CD14-positive monocyte (primary cell): ENCODE results near the gene CALM1. TPM values are rescaled to one million over a fixed set of nuclear protein-coding genes. Genes with fewer than 3 reads are reported as not detected.

Experiments
- DNase-seq, 3 donors: peaks; one replicate each; pipeline ENCODE4 v3.0.0-alpha.2; 2011 to 2022
- H2AFZ ChIP-seq: 2 replicates; pipeline ENCODE4 v1.6.0; 2012; ENCODE audit warnings: mild to moderate bottlenecking, low read depth, low read length, inconsistent platforms; ENCODE audit not compliant: insufficient read depth, poor library complexity, severe bottlenecking
- H3K27ac ChIP-seq, 2 donors: 1 replicate in 1 of 2; 2 replicates in 1 of 2; pipeline ENCODE4 v1.5.1; 2012 to 2013; ENCODE audit warnings: low read length in 2 of 2, control low read depth in 1 of 2, inconsistent platforms in 1 of 2, low read depth in 1 of 2, mild to moderate bottlenecking in 1 of 2
- H3K27me3 ChIP-seq, 2 donors: one replicate each; pipeline versions ENCODE4 v1.6.0 to v1.6.1; 2011 to 2013; ENCODE audit warnings: low read length in 2 of 2; ENCODE audit not compliant: control insufficient read depth in 2 of 2, insufficient read depth in 2 of 2
- H3K36me3 ChIP-seq, 2 donors: replicated peaks in 1 of 2; 1 replicate in 1 of 2; 2 replicates in 1 of 2; pipeline versions ENCODE4 v1.5.1 to v1.6.1; 2012 to 2013; ENCODE audit warnings: low read length in 2 of 2, control low read depth in 1 of 2, inconsistent platforms in 1 of 2, mild to moderate bottlenecking in 1 of 2; ENCODE audit not compliant: insufficient read depth in 2 of 2, control insufficient read depth in 1 of 2
- H3K4me1 ChIP-seq, 2 donors: 1 replicate in 1 of 2; 2 replicates in 1 of 2; pipeline versions ENCODE4 v1.5.1 to v1.6.1; 2012 to 2013; ENCODE audit warnings: low read length in 2 of 2, control low read depth in 1 of 2, inconsistent platforms in 1 of 2, mild to moderate bottlenecking in 1 of 2, moderate library complexity in 1 of 2; ENCODE audit not compliant: insufficient read depth in 2 of 2, control insufficient read depth in 1 of 2
- H3K4me2 ChIP-seq: replicated peaks from 2 replicates; pipeline ENCODE3; 2012; ENCODE audit warnings: low read length, moderate library complexity, mild to moderate bottlenecking; ENCODE audit not compliant: poor library complexity, severe bottlenecking; ENCODE audit errors: extremely low read depth
- H3K4me3 ChIP-seq, 3 experiments: fragments of 200-600 bp in 1 of 3; sonication (generic) in 1 of 3; replicated peaks in 1 of 3; 1 replicate in 2 of 3; 2 replicates in 1 of 3; pipeline ENCODE4 v1.5.1; 2011 to 2013; ENCODE audit warnings: low read length in 3 of 3, mild to moderate bottlenecking in 3 of 3, control low read depth in 2 of 3, low read depth in 2 of 3, inconsistent platforms in 1 of 3, moderate library complexity in 1 of 3
- H3K79me2 ChIP-seq: 2 replicates; pipeline ENCODE4 v1.6.0; 2012; ENCODE audit warnings: mild to moderate bottlenecking, control low read depth, inconsistent platforms, low read length, moderate library complexity; ENCODE audit not compliant: insufficient read depth
- H3K9ac ChIP-seq: 2 replicates; pipeline ENCODE4 v1.6.0; 2017; ENCODE audit warnings: low read length, mild to moderate bottlenecking; ENCODE audit not compliant: insufficient read depth, poor library complexity, severe bottlenecking
- H3K9me3 ChIP-seq, 2 donors: replicated peaks in 1 of 2; 1 replicate in 1 of 2; 2 replicates in 1 of 2; pipeline versions ENCODE4 v1.5.1 to v1.6.1; 2012 to 2013; ENCODE audit warnings: low read length in 2 of 2, control low read depth in 1 of 2; ENCODE audit not compliant: control insufficient read depth in 1 of 2, insufficient read depth in 1 of 2
- H4K20me1 ChIP-seq: 2 replicates; pipeline ENCODE4 v1.6.0; 2012; ENCODE audit warnings: mild to moderate bottlenecking, low read length, control low read depth, moderate library complexity; ENCODE audit not compliant: insufficient read depth
- H3K27ac Mint-ChIP-seq, 7 donors: one replicate each; pipeline ENCODE4 v1.8.0; 2020; ENCODE audit warnings: mild to moderate bottlenecking in 7 of 7, mixed read lengths in 7 of 7, moderate library complexity in 6 of 7, inconsistent platforms in 2 of 7
- H3K27me3 Mint-ChIP-seq, 3 donors: one replicate each; pipeline ENCODE4 v1.8.0; 2021 to 2022; ENCODE audit warnings: low read depth in 3 of 3, mild to moderate bottlenecking in 3 of 3, mixed read lengths in 3 of 3, moderate library complexity in 3 of 3, inconsistent platforms in 1 of 3
- H3K36me3 Mint-ChIP-seq, 2 donors: one replicate each; pipeline ENCODE4 v1.8.0; 2020; ENCODE audit warnings: mixed read lengths in 2 of 2, inconsistent platforms in 1 of 2, mild to moderate bottlenecking in 1 of 2
- H3K4me1 Mint-ChIP-seq: one replicate; pipeline ENCODE4 v1.8.0; 2020; ENCODE audit warnings: mild to moderate bottlenecking, mixed read lengths
- H3K4me3 Mint-ChIP-seq, 2 donors: one replicate each; pipeline ENCODE4 v1.8.0; 2020; ENCODE audit warnings: mild to moderate bottlenecking in 2 of 2, mixed read lengths in 2 of 2, moderate library complexity in 1 of 2
- H3K9me3 Mint-ChIP-seq, 7 donors: one replicate each; pipeline ENCODE4 v1.8.0; 2020 to 2022; ENCODE audit warnings: mixed read lengths in 7 of 7, mild to moderate bottlenecking in 6 of 7, moderate library complexity in 6 of 7, inconsistent platforms in 2 of 7
- CTCF ChIP-seq: fragments of 200-600 bp; IDR thresholded peaks from one replicate; pipeline ENCODE4 v1.8.0; 2022; ENCODE audit warnings: antibody characterized with exemption, mild to moderate bottlenecking
- WGBS: methylation state at CpG from one replicate; pipeline ENCODE4 v1.1.5; 2013; ENCODE audit warnings: missing lambda C conversion rate; ENCODE audit not compliant: insufficient coverage; 5-methylcytosine and 5-hydroxymethylcytosine counted together
- intact Hi-C, 2 donors: fragments of 100-400 bp; cut with micrococcal nuclease; formaldehyde crosslinking; loops; one replicate each; pipeline versions ENCODE4 v1.15.0 to v1.15.1; 2023
- polyA plus RNA-seq, 3 donors: library from polyadenylated mRNA; depleted of rRNA in 1 of 3; unstranded in 2 of 3; stranded (reverse) in 1 of 3; fragments of 300-500 nt in 2 of 3; fragments of >200 nt in 1 of 3; fragmentation: Illumina TruSeq in 2 of 3; gene quantifications; 1 replicate in 2 of 3; 2 replicates in 1 of 3; pipeline ENCODE4 v1.2.3, GENCODE V29; 2012 to 2021

The CALM1 gene
- polyA plus RNA-seq, 3 donors = 277 to 912 (median 906) TPM

- Mint-ChIP-seq H3K27me3 (peaks cover 12 to 13% (median 12%) of the 10 kb centered on the region in 3 donors), H3K36me3 (no peaks in the 10 kb centered on the region)
Measured at GRCh38 chr14:90358359-90358758, 38.5 kb upstream of the CALM1 start.

GRCh38 chr14:90361865-90362557 lies 34.8 kb upstream of the CALM1 start:
- Mint-ChIP-seq H3K27me3 (peaks cover 12 to 13% (median 12%) of the 10 kb centered on the region in 3 donors), H3K4me1 (no peaks in the 10 kb centered on the region), H3K27ac (no peak overlapping the region), H3K4me3 (no peak overlapping the region), H3K36me3 (no peaks in the 10 kb centered on the region), H3K9me3 (peaks cover 0 to 1% (median 0%) of the 10 kb centered on the region in 7 donors)
- H3K79me2 ChIP-seq = no peaks in the 10 kb centered on the region
- H2AFZ ChIP-seq = no peak overlapping the region
- no peak for TF ChIP-seq CTCF
- no peak overlapping the region for H3K4me3 ChIP-seq
- WGBS = no CpG with 5 or more reads among the region's 7 CpGs
- no peak overlapping the region for H3K9ac ChIP-seq
- H3K36me3 ChIP-seq = no peaks in the 10 kb centered on the region
- no peak overlapping the region for H3K27ac ChIP-seq
- H3K4me1 ChIP-seq = no peaks in the 10 kb centered on the region
- H3K9me3 ChIP-seq = no peaks in the 10 kb centered on the region
- intact Hi-C loops = no loop called here
- no peak overlapping the region for H3K4me2 ChIP-seq
- DNase-seq = no peak
- H4K20me1 ChIP-seq = no peaks in the 10 kb centered on the region
- H3K27me3 ChIP-seq = no peaks in the 10 kb centered on the region

More at GRCh38 chr14:90358359-90358758, 38.5 kb upstream of the CALM1 start:
- H3K27me3 ChIP-seq = no peaks in the 10 kb centered on the region
- no peaks in the 10 kb centered on the region for H3K36me3 ChIP-seq
- no peaks in the 10 kb centered on the region for H3K4me1 ChIP-seq
- no peak overlapping the region for H2AFZ ChIP-seq
- no peak for TF ChIP-seq CTCF
- no peak overlapping the region for H3K4me3 ChIP-seq
- H4K20me1 ChIP-seq = no peaks in the 10 kb centered on the region
- no peak overlapping the region for H3K4me3 Mint-ChIP-seq
- no peak overlapping the region for H3K4me2 ChIP-seq
- no peak overlapping the region for H3K27ac ChIP-seq
- no peaks in the 10 kb centered on the region for H3K79me2 ChIP-seq
- WGBS = 89% methylated on average over 2 of the region's 4 CpGs
- no peak overlapping the region for H3K27ac Mint-ChIP-seq
- H3K9me3 ChIP-seq = no peaks in the 10 kb centered on the region
- DNase-seq = no peak
- H3K4me1 Mint-ChIP-seq = no peaks in the 10 kb centered on the region
- intact Hi-C loops = no loop called here
- no peak overlapping the region for H3K9ac ChIP-seq
- H3K9me3 Mint-ChIP-seq = peaks cover 0 to 3% (median 0%) of the 10 kb centered on the region in 7 donors
